DMS114 treated with DMSO at 0.1 percent for 48 hours (cell line): Measurements from ENCODE around the gene PIK3R2.
"Not testable (repeated sequence)": the region's sequence is repeated elsewhere in the genome, so short reads cannot be mapped to it uniquely, and the experiment has no call there.

Experiments
- DNase-seq: peaks from one replicate; lab custom pipeline; 2025; ENCODE audit not compliant: unreplicated experiment; lab: John Stamatoyannopoulos, UW

The PIK3R2 gene

DNA sequence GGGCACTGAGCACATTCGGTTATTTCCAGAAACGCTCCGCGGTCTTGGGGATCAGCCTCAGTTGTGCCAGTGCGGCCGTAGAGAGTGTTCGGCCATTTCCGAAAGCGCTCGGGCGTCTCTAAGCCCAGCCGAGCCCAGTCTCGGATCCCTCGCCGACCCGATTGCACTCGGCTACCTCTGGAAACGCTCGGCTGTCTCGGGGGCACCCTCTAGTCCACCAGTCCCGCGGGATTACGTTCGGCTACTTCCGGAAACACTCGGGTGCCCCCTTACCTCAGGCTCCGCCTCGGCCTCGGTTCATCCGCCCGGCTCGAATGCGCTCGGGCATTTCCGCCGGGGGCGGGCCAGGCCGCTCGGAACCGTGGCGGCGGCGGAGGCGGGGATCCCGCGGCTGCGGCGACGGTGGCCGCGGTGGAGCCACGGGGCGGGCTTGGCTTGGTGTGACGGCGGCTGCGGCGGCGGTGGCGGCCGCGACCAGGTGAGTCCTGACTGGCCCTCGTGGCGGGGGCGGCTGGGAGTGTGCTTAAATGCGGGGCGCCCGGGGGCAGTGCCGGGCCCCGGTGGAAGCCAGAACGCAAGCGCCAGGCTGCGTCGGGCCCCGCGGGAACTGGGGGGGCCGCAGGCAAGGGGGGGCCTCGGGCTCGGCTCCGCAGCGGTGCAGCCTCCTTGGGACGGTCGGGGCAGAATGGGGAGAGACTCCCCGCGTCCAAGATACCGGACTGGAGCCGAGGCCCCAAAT lies at the start of gene PIK3R2:
PIK3R2 (plus strand) TSS at position 347 of the 739 bp plus-strand sequence. CDS start 2,717 bp downstream, outside the sequence.
- peak; percentile 98 for DNase-seq

DNA sequence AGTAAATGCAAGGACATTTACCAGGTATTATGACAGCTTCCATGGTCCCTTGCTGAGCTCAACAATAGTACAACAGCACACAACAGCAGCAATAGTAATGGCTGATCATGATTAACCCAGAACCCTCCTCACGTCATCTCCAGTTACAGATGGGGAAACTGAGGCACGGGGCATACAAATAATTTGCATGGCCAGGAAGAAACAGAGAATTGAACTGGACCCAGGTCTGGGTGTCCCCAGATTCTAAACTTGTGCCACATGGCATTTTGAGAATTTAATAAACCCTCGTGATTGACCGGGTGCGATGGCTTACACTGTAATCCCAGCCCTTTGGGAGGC lies 48.2 kb upstream of the PIK3R2 start:
- DNase-seq, result no peak

DNA sequence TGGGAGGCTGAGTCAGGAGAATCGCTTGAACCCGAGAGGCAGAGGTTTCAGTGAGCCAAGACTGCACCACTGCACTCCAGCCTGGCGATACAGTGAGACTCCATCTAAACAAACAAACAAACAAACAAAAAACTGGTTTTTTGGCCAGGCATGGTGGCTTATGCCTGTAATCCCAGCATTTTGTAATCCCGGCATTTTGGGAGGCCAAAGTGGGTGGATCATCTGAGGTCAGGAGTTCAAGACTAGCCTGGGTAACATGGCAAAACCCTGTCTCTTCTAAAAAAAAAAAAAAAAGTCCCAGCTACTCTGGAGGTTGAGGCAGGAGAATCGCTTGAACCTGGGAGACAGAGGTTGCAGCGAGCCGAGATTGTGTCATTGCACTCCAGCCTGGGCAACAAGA lies 47.7 kb upstream of the PIK3R2 start:
- DNase-seq, result not testable (repeated sequence)

DNA sequence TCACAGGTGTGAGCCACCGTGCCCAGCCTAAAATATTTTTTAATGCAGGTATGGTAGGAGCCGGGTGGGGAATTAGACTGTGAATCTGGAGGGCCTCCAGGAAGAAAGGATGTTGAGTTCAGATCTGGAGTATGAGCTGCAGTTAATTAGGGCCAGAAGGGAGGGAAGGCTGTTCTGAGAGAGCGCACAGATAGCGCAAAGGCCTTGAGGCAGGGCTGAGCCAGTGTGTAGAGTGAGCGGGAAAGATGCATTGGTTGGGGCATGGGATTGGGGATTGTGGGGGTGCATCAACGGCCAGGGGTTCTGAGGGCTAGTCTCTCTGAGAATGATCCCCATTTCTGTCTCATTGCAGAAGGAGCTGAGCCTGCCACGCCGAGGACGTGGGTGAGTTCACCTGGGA lies 45.7 kb upstream of the PIK3R2 start:
- DNase-seq, result no peak

DNA sequence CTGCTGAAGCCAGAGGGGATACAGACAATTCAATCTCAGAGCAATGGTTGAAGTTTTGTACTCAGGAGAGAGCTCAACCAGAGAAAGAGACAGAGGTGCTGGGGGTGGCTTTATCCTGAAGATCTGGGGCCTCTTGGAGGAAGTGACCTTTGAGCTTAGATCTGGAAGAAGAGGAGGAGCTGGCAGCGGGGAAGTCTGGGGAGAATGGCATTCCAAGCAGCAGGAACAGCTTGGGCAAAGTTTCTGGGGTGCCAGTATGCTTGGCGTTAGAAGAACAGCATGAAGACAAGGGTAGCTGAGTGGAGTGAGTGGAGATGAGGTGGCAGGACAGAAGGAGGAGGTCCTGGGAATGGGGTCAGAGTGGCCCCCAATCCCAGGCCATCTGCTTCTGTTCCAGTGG lies 44.1 kb upstream of the PIK3R2 start:
- no peak for DNase-seq

DNA sequence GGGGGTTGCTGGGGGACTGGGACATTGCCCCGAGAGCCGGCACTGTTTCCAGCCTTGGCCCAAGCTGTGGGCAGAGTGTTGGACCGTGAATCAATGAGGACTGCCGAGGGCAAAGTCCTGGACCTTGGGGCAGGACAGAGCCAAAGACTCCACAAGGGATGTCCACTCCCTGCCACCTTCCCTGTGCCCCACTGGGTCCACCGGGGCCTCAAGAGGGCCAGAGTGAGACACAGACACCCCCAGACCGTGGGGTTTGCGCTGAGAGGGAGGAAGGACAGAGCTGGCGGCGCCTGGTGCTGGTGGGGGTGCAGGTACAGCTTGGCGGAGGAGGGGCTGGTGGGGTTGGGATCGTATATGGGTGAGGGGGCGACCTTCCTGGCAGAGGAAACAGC lies 43.6 kb upstream of the PIK3R2 start:
- DNase-seq, result no peak

DNA sequence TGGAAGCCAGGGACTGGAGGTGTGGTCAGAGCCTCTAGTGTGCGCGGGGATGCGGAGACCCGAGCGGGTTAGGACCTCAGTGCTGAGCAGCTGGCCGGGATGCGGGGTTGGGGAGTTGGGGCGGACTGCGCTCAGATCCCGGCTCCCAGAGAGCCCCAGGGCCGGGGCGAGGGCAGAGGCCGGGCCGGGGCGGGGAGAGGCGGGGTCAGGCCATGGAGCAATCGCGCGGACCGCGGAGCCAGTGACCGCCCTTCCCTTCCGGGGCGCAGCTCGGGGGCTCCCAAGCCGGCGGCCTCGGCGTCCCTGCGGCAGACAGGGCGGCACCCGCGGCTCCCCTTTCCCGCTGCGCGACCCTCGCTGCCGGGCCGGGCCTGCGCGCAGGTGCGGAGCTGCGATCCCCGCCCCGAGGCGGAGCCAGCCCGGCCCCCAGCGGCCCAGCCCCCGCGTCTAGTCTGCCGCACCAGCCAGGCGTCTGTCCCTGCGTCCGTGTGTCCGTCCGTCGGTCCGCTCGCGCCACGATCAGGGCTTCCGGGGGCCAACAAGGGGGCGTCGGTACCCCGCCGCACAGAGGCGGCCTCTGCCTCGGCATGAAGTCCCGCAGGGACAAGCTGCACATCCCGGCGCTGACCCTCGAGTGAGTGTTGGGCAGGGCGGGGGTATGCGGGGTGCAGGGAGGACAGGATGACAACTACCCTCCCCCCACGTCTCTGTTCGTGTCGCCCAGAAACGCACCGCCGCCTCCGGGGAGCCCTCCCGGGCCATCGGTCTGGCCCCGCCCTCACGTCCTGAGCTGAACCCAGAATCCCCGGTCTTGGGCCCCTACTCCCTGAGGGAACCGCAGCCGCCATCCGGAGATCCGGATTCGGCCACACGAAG lies 43.0 kb upstream of the PIK3R2 start:
- DNase-seq, result no peak

DNA sequence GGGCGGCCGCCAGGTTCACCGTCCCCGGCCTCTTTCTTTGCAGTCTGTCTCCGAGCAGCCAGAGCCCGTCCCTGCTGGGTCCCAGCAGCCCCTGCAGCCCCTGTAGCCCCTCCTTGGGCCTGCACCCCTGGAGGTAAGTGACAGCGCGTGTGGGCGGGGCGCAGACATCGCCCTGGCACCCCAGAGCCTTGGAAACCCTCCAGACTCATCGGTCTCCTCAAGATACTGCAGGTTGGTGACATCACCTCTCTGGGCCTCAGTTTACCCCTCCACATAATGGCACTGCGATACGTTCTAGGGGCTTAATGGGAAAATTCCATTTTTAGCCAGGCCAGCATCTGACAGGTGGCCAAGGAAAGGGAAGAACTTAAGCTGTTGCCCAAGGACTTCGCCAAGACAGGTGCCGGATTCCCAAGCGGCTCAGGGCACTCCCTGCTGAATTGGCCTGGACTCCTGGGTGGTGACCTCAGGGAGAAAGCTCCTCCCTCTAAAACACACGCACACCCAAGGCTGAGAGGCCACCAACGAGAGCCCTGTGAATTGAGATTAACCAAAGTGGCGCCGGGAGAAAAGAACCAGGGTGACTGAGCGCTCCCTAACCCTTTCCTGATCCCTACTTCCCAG lies 42.2 kb upstream of the PIK3R2 start:
- no peak for DNase-seq

DNA sequence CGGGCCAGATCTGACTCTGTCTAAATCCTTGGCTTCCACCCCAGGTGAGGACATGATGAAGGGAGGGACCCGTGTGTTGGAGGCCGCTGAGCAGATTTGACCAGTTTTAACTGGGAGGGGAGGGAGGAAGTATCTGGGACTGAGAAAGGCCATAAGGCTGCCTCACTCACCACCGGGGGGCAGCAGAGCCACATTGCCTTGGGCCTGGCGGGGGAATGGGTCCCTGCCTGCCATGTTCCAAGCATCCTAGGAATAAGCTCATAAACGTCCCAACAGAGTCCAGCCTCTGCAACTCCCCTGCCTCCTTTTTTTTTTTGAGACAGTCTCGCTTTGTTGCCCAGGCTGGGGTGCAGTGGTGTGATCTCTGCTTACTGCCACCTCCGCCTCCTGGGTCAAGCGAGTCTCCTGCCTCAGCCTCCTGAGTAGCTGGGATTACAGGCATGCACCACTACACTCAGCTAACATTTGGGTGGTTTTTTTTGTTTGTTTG lies 39.9 kb upstream of the PIK3R2 start:
- DNase-seq, result peak; percentile 69

DNA sequence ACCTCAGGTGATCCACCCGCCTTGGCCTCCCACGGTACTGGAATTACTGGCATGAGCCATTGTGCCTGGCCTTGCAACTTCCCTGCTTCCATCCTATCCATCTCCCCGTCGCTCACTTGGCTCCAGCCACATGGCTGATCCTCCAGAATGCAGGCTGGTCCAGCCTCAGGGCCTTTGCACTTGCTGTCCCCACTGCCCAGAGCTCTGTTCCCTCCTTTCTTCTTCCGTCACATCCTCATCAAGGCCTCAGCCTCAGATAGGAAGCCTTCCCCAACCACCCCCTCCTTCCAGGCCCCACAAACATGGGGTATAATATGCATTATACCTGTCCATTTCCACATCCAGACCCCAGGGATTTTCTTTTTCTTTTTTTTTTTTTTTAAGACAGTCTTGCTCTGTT lies 39.1 kb upstream of the PIK3R2 start:
- no peak for DNase-seq

DNA sequence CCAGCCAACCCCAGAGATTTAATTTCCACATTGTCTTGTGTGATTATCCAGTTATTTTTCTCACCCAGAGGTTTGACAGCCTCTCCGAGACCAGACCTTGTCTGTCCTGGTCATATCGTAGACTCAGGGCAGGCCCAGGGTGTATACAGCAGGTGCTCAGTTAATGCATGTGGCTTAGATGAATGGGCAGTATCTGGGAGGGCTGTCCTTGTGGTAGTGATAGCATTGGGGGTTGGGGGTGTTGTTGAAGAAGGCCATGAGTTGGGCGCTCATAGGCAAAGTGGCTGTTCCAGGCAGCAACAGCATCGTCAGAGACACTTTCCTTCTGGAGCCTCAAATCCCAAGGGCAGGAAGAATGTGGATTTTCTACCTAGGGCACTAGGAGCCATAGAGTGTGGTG lies 38.5 kb upstream of the PIK3R2 start:
- DNase-seq, result no peak

DNA sequence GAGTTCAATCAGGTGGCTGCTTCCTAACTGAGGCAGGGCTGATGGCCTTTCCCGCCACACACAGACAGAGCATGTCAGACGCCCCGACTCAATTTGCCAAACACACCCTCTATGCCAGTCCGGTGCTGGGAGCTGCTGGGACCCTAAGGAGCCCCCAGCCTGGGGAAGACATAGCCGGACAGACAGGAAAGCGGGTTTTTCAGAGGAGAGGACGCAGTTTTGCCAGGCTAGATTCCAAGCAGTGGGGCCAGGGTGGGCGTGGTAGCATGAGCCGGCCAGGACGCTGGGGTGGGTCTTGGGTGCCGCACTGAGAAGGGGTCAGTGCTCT lies 35.6 kb upstream of the PIK3R2 start:
- no peak for DNase-seq

DNA sequence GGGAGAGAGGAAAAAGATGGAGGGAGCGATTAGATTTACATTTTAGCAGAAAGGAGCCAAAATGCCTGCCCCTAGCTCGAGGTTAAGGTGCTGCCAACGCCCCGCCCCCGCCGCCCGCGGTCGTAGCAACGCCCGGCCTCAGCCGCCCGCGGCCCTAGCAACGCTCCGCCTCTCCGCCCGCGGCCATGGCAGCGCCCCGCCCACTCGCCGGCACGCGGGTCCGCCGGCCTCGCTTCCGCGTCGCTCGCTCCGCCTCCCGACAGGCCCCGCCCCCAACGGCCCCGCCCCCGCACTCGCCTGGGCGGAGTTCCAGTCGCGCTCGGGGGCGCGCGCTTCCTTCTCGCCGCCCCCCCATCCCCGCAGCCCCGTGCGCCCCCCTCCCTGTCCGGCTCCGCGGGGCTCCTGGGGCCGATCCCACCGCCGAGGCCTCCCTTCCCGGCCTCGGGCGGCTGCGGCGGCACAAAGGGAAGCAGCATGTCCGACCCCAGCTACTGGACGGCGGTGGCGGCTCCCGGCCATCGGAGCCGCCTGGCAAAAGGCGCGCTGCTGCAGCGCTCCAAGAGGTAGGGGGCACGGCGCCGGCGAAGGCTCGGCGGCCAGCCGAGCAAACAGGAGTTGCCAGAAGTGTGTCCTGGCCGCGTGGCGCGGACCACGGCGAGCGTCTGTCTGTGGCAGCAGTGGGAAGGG lies 35.1 kb upstream of the PIK3R2 start:
- DNase-seq, result peak; percentile 67

DNA sequence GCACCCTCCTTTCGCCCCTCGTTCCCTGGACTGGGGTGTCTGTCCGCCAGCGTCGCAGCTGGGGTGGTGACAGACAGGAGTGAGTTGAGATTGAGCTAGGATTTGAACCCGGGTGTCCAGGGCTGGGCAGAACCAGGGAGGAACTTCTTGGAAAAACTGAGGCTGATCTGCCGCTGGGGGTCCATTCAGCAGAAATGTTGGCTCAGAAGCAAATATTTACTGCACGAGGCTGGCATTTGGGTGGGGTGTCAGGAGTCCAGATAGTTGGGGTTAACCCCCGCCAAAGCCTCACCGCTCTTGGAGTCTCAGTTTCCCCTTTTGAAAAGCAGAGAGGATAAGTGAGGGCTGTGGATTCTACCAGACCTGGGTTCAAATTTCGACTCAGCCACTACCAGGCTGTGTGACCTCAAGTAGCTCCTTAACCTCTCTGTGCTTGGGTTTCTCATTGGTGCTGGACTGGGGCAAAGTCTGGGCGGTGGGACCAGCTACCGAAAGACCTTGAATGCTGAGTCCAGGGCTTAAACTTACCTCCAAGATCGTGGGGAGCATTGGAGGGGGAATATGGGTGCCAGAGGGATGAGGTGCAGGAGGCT lies 34.4 kb upstream of the PIK3R2 start:
- DNase-seq, result no peak

DNA sequence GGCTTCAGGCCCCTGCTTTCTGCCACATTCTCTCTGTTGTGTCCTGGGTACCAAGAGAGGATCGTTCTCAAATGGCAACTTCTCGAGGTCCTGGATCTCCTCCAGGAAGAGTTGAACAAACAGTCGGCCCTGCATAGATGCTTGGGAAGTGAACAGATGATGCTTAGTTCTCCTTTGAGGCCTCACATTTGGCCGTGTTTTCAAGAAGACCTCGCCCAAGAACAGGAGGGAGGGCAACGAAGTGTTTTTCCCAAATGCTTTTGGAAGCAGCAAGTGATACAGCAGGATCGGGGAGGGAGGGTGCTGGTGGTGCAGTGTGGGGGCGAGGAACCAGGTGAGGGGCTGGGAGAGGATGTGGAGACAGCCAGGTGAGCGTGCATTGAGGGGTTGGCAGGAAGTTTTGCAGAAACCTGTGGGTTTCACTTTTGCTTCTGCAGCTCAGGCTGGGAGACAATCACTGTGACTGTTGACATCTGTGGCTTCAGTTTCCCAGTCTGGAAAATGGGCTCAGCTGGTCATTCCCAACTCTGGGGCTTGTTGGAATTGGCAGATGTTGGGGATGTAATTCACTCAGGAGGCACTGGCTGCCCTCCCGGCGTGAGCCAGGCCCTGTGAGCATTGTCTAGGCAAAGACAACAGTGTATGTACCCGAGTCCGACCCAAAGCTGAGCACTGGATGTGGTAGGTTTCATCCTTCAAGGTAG lies 33.8 kb upstream of the PIK3R2 start:
- DNase-seq, result no peak

DNA sequence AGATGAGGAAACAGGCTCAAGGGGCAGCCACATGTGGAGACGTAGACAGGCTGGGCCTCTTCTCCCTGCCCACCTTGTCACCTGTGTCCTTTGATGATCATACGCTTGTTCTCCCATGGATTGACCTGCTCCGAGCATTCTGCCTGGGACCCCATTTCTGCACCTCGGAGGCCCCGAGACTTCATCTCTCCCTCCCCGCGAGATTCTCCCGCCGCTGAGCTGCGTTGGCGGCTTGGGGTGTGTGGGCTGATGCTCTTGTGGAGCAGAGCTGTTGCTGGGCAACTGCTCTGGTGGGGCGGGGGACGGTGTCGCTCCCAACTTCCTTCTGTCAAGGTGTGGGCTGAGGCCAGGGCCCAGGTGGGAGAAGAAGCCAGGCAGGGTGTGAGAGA lies 33.3 kb upstream of the PIK3R2 start:
- DNase-seq, result no peak

DNA sequence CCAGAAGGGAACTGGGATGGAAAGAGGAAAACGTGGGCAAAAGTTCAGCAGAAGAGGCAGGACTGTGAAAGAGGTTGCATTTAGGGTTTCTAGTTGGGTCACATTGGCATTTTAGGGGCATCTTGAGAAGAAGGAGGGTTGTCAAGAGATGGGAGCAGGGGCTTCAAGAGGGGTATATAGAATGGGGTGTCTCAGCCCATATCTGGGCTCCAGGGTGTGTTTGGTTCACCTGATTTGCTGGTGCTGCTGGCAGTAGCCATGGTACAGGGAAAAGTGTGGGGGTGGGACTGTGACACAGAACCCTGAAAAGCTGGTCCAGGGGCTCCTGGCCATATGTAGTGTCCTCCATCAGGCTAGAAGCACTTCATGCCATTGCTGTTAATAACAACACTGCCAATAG lies 32.8 kb upstream of the PIK3R2 start:
- DNase-seq, result no peak

DNA sequence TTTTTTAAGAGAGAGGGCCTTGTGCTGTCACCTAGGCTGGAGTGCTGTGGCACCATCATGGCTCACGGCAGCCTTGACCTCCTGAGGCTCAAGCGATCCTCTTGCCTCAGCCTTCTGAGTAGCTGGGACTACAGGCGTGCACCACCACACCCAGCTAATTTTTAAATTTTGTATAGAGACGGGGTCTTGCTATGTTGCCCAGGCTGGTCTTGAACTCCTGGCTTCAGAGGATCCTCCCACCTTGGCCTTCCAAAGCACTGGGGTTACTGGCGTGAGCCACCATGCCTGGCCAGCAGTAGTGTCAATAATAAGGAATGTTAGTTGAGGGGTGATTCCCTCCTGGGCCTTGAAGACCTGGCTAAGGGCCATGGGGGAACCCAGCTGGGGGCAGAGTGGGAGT lies 31.8 kb upstream of the PIK3R2 start:
- DNase-seq, result no peak

DNA sequence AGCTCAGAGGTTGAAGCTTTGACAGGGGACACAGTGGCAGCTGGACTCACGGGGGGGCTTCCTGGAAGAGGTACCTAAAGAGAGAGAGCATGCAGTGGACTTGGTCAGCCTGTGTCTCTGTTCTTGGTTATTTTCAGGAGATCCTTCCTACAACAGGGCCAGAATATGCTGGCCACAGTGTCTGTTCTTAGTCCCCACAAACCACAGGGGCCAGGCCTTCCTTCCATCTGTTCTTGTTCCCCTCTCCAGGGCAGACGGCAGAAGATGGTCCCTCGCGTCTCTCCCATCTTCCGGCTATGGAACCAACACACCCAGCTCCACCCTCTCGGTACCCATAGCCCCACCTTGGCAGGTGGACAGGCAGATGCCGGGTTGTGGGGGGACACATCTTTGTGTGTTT lies 30.5 kb upstream of the PIK3R2 start:
- no peak for DNase-seq
